HG03097 (cell line): ENCODE data around the gene GNL3.

Experiments
- ATAC-seq: cut with Tn5 transposase; IDR thresholded peaks from one replicate; pipeline ENCODE4 v1.9.1; 2021; ENCODE audit not compliant: unreplicated experiment, low FRiP score

Gene GNL3

DNA sequence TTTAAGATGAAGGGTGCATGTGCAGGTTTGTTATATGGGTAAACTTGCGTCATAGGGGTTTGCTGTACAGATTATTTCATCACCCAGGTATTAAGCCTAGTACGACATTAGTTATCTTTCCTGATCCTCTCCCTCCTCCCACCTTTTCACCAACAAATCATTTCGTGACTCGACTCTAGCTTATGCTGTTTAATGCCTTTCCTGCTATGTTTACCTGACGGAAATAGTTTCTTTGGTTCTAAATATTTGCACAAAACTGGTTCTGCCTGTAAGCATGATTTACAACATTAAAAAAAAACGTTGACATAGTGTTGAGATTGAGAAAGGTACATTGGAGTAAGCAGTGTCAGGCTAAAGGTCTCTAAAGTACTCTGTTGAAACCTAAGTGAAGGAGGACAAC is 2.4 kb downstream of the GNL3 start:
- no peak for ATAC-seq

DNA sequence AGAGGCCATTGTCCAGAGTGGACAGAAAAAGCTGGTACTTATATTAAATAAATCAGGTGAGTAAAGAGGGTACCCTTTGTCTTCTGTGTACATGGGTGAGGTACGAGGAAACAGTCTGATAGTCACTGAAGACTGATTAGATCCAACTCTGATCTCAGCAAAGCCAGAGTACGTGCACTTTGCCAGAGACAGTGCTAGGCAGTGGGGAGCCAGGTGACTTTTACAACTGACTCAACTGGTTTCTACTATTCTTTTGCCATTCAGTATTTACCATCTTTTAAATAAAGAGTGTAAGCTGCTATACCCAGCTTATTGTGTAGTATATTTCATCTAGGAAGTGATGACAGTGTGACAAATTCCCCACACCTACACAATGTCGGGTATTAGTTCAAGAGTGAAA is 3.3 kb downstream of the GNL3 start:
- ATAC-seq: no peak

DNA sequence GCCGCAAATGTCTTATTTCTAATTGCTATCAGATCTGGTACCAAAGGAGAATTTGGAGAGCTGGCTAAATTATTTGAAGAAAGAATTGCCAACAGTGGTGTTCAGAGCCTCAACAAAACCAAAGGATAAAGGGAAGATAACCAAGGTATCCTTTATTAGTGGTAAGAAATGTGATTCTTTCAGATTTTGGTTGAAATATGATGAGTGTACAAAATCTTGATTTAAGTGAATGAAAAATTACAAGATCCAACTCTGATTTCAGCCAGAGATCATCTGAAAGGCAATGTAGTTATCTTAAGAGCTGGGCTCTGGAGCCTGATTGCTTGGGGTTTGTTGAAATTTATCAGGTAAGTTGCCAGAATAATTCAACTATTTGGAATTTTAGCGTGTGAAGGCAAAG is 4.7 kb downstream of the GNL3 start:
- ATAC-seq: no peak

DNA sequence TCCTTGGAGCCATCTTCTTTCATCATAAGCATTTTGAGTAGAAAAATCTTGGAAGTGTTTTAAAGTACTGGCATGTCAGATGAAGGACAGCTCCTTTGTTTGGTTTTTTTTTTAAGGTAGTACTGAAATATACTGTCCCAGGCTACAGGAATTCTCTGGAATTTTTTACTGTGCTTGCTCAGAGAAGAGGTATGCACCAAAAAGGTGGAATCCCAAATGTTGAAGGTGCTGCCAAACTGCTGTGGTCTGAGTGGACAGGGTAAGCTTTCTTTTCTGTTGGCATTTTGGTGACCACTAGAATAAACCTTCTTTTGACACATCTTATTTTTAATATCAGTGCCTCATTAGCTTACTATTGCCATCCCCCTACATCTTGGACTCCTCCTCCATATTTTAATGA is 7.2 kb downstream of the GNL3 start:
- no peak for ATAC-seq

DNA sequence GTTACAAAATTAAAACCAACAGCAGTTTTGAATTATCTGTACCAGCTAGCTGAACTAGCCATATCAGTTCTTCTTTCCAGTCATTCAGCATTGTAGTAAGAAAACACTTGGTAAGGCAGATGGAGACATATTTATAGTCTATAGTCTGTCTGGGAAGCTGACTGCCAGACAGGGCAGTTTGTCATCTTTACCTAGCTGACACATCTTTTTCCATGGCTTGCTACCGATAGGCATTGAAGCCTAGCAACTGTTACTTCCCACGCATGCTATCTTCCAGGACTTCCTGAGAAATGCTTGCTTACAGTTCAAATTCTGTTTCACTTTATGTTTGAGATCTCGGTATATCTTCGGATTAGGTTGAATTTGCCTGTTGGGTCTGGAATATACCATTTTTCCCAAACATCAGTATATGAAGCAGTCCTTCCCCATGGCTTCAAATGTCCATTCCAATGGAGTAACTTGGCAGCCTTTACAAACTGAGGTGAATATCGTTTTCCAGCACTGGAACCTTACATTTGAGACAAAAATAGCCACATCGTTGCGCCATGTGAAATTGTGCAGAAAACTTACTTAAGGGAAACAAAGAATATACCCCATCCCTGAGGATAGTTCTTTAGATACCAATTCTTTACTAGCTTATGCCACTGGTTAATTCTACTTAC is 8.8 kb downstream of the GNL3 start:
- ATAC-seq: no peak

DNA sequence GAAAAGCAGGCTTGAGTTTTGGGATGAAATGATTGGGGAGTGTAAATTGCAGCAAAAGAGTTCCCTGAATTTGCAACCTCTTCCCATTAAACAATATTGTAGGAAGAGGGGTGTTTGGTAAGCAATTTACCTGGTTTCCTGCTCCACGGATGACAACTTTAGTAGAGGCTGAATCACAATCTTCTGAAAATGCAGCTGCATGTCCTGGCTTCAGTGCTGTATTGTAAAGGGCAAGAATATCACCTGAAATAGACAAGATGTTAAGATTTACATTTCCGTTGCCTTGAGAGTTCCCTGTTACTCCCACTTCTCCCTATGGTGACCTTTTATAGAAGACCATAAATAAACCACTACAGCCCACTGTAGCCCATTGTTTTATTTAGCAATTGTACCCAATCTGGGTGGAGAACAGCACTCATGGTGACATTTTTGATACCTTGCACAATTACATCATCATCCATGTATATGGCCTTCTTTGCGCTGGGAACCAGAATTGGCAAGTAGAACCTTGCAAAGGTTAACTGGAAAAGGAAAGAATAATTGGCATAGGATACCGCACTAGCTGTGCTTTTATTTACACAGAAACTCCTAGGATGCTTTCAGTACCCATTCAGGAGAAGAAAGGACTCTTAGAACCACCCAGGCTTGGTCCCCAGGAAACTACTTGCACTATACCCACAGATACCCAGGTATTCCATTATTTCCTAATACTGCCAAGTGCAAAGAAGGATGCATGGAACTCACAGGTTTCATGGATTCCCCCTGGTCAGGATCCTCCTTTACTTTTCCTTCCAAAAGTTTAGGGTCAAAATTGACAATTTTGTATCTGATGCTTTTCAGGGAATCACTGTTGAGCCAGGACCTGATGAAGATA is 10.2 kb downstream of the GNL3 start:
- no peak for ATAC-seq

DNA sequence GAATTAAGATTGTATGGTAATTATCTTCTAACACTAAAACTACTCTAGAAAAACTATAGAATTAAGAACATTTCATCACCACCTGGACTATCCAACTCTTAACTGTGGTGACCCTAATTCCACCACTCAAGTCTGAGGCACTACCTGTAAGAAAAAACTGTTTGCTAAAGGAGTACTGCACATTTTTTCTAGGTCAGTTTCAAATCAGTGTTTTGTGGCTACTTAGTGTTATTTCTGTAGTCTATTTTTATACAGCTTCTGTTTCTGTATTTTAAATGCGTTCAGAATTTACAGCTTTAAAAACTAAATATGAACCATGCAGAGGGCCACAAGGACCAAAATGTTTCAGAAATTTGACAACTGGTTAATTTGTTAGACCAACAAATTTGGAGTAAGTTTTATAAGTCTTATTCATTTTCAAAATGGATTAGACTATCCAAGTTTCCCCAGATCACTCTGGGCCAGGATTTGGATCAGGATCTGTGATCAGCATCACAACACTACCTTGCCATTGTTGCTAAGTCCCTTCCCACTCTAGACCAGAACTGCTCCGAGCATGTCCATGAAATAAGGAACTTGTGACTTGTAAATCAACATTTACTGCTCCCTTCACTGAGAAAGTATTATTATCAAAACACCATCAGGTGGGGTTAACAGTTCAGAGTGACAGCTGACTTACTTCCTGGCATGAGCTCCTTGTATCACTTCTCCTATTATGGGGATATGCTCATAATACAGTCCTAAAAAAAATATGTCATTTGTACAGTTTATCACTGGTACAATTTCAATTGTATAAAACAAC is 11.2 kb downstream of the GNL3 start:
- no peak for ATAC-seq

DNA sequence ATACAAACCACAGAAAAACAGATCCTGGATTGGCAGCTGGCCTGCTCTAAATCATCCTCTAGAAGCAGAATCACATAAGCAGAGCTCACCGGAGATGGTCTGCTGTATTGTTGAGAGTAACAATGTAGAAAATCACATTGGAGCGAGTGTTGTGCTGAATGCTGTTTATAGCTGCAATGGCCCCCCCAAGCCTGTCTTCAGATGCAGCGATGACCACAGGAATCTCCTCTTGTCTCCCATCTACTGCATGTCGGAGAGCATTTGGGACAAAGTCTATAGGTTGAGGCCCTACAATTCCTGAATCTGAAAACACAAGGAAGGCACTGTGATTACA is 11.8 kb downstream of the GNL3 start:
- no peak for ATAC-seq

DNA sequence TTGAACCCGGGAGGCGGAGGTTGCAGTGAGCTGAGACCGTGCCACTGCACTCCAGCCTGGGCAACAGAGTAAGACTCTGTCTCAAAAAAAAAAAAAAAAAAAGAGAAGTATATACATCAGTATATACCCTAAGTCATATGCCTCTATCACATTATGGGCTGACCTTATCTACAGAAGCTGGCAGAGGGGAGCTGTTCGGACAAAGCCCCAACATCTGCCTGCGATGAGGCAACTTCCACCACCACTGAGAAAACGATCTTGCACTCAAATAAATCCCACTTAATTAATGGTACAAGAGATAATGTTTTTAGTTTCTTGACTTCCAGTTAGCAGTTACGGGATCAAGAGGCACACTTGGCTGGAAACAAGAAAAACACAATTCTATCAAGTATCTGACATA is 17.5 kb downstream of the GNL3 start:
- no peak for ATAC-seq

DNA sequence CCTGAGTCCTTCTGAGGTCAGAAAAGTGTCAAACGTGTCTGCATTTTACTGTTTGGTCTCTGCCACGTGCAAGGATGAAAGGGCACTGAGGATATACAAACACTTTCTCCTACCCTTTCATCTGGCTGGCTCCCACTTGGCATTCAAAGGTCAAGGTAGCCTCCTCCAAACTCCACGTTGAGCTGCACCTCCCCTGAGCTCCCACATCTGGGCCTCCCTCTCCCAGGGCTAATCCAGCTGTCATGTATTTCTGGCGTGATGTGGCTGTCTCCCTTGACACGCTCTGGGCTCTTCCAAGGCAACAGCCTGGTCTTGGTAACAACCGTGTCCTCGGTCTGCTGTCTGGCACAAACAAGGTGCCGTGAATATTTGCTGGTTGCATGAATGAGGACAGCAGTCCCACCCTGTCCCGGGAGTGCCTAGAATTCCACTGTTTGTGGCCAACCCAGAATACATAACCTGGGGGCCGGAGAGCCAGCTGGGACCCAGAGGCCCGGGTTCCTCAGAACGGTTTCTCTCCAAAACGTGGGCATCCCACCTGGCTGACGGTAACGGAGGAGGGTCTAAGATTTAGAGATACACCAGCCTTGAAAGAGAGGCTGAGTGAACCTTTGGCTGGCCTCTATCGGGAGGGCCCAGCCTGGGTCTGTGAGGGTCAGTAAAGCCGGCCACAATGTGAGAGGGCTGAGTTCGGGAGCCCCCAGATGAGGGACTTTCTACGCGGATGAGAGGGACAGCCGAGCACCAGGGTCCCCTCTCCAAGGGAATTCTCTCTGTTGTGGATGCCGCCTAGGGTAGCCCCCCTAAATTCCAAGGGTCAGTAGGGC is 19.0 kb downstream of the GNL3 start:
- ATAC-seq: peak; percentile 8

DNA sequence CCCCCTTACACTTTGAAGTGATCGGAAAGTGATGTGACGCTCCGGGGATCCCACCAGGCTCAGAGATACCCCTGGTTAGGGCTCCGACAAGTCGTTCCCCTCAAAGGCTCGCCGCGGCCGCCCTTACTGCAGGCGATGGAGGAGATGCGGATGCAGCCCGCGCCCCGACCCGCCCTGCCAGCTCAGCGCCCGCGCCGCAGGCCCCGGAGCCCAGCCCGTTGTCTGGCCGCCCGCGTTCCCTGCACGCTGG is 19.5 kb downstream of the GNL3 start:
- no peak for ATAC-seq

DNA sequence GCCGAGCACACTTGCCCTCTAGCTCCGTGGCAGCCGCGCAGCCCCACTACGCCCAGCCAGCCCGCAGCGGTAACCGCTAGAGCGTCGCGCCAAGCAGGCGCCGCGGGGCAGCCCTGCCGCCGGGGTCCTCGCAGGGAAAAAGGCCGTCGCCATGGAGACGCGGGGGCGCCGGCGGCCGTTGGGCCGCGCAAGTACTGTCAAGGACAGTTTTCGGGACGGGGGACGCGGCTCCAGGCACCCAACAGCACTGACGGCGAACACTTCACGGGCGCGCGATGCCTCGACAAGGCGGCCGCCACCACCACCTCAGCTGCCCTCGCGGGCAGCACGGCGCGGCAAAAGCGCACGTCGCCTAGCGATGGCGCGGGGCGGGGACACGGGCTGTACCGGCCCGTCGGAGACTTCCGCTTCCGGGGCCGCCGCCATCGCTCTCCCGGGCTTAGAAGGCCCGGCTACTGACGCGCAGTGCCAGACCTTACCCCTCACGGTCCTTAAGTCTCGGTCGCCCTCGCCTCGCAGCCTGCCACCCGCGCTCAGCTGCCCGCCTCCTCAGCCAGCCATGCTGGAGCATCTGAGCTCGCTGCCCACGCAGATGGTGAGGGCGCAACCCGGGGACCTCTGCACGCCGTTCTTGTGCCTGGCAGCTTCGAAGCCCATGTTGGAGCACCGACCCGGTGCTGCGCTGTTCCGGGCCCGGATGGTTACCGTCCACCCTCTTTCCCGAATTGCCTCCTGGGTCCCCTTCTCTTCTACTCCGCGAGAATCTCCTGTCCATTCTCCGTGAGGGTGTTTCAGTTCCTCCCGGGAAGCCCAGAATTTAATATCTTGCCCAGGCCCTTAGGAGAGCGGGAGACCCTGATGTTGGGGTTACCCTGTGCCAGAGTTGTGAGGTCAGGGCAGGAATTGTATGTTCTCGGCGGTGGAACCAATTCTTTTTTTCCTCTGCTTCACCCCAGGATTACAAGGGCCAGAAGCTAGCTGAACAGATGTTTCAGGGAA is 20.2 kb downstream of the GNL3 start, which contains the start of the genes GLT8D1 and SPCS1:
GLT8D1 (minus strand) TSS at position 104 of the 999 bp plus-strand sequence. CDS start 5,331 bp downstream, outside the sequence.
SPCS1 (plus strand) TSS at position 419 of the 999 bp plus-strand sequence; CDS start at position 560, 141 bp downstream.
- peak; percentile 67 for ATAC-seq

DNA sequence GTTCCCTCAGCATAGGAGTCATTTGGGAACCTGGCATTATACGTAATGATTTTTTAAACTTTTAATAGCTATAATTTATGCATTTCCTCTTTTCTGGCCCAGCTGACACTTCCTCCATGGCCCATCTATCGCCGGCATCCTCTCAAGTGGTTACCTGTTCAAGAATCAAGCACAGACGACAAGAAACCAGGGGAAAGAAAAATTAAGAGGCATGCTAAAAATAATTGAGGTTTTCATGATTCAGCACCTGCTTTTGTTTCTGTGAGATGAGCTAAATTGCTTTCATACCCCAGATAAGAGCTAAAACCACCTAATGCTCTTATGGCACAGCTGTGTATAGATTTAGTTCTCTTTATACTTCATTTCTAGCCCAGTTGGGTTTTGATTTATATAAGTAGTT is 21.8 kb downstream of the GNL3 start:
- ATAC-seq: no peak

DNA sequence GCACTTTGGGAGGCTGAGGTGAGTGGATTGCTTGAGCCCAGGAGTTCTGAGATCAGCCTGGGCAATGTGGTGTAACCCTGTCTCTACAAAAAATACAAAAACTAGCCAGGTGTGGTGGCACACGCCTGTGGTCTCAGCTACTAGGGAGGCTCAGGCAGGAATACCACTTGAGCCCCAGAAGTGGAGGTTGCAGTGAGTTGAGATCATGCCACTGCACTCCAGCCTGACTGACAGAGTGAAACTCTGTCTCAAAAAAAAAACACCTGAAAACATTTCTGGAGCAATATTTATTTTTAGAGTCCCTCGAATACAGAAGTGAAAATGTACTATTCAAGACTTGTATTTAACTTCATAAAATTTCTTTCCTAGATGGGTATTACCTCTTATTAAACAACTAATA is 24.7 kb downstream of the GNL3 start:
- no peak for ATAC-seq

DNA sequence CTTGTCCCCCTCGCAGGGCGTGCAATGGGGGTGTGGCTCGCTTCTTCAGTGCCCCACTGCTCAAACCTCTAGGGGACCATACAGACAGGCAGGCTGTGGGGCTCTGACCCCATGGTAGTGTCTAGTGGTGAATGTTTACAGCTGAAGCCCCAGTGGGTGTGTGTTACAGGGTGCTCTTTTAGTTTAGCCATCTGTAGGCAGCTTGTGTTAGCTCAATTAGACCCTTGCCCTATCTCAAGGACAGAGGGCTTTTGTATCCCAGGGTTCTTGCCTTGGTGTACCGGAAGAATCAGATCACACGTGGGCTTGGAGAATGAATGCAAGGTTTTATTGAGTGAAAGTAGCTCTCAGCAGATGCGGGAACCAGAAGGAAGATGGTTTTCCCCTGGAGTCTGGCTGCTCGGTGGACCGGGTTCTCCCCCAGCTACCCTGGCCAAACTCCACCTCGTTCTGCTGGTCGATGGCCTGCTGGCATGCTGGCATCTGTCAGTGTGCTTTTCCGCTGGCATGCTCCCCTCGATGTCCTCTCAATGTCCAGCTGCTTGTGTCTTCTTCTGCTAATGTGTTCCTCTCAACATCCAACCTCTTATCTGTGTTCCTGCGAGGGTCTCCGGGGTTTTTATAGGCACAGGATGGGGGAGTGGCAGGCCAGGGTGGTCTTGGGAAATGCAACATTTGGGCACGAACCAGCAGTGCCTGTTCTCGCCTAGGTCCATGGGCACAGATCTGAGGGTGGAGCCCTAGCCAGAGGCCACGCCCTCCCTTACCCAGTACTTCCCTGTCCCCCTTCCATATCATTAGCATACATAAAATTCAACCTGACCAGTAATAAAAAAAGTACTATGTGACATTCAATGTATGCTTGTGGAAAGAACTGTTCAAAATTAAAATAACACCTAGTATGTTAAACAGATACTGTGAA is 26.7 kb downstream of the GNL3 start:
- no peak for ATAC-seq

DNA sequence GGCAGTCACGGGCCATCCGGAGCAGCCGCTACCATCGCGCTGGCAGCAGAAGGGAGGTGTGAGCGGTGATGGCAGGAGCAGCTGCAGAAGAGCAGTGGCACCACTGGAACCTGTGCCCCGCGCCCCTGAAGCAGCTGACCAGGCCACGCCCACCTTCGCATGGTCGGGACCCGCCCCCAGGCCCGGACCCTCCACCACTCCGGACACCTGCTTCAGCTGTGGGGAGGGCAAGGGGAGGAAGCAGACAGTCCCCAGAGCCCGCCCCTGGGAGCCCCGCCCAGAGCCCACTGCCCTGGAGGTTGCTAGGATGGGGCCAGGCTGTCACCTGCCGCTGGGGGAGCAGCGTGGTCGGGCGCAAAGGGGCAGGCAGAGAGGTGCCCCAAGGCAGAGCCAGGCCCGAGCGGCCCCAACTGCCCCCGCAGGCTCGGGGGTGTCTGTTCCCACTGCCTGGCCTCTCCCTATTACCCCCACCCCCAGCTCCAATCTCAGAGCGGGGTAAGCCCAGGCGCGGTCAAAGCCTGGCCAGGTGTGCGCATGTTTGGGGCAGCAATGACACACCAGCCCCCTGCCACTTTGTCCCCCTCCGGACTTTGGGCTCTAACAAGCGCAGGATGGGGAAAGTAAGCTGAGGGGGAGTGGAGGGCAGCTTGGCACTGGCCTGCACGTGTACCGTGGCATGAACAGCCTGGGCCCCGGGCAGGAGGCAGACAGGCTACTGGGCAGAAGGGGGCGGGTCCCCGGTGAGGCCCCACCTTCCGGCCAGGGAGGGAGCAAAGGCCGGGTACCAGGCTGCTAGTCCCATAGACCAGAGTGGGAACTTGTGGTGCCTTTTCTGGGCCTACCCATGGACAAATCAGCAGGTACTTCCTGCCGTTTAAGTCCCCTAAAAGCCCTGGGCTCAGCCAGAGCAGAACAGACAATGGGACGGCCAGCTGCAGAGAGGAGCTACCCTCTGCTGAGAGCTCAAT is 28.8 kb downstream of the GNL3 start:
- ATAC-seq: no peak

DNA sequence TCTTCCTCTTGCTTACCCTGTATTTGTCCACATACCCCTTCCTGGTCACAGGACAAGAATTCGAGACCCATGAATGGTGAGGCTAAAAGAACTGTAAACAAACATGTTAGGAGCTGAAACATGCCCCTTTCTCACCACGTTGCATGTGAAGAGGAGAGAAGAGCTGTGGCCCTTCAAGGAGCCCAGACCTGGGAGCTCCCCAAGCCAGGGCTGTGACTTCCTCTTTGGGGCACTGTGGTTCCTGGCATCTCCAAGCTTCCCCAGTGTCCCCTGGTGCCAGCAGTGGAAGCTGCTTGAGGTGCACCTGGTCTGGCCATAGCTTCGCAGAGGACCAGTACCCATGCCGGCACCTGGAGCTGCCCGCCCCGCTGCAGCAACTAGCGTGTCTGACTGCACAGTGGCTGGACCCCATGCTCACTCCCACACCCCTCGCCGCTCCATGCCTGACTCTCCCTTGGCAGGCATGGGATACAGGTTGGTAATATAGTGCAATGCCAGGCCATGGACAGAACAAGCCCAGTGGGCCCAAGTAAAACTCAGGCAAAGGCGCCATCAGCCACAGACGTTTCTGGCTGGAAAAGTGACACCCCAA is 30.0 kb downstream of the GNL3 start:
- no peak for ATAC-seq
